Glomerular visceral epithelial cell (primary cell): ENCODE measurements around the gene ARFGAP3.

Experiments
- DNase-seq: peaks from one replicate; pipeline ENCODE4 v3.0.0-alpha.2; 2016; ENCODE audit errors: extremely low spot score

ARFGAP3 gene

GRCh38 chr22:42820045-42820763 lies 36.9 kb downstream of the ARFGAP3 start:
- peak; percentile 43 for DNase-seq

- no peak for DNase-seq
Measured at GRCh38 chr22:42819412-42820044, 37.5 kb downstream of the ARFGAP3 start.

GRCh38 chr22:42817556-42817955 lies 39.5 kb downstream of the ARFGAP3 start:
- DNase-seq: no peak

GRCh38 chr22:42816336-42816735 lies 40.7 kb downstream of the ARFGAP3 start:
- no peak for DNase-seq

- no peak for DNase-seq
Measured at GRCh38 chr22:42814616-42815015, 42.5 kb downstream of the ARFGAP3 start.

- DNase-seq: no peak
Measured at GRCh38 chr22:42814215-42814614, 42.9 kb downstream of the ARFGAP3 start.

GRCh38 chr22:42813501-42813900 lies 43.6 kb downstream of the ARFGAP3 start:
- DNase-seq: no peak

- DNase-seq: no peak
Measured at GRCh38 chr22:42811459-42811858, 45.6 kb downstream of the ARFGAP3 start.

- DNase-seq: no peak
Measured at GRCh38 chr22:42808521-42808920, 48.6 kb downstream of the ARFGAP3 start.

GRCh38 chr22:42807185-42807584 lies 49.9 kb downstream of the ARFGAP3 start:
- no peak for DNase-seq

- peak; percentile 28 for DNase-seq
Measured at GRCh38 chr22:42805998-42806830, 50.9 kb downstream of the ARFGAP3 start.

- peak; percentile 23 for DNase-seq
Measured at GRCh38 chr22:42805016-42805997, 51.8 kb downstream of the ARFGAP3 start.

GRCh38 chr22:42803389-42803788 lies 53.7 kb downstream of the ARFGAP3 start:
- no peak for DNase-seq

- no peak for DNase-seq
Measured at GRCh38 chr22:42801252-42802080, 55.6 kb downstream of the ARFGAP3 start.

- no peak for DNase-seq
Measured at GRCh38 chr22:42800451-42801251, 56.4 kb downstream of the ARFGAP3 start.

GRCh38 chr22:42799461-42800405 lies 57.3 kb downstream of the ARFGAP3 start:
- peak; percentile 7 for DNase-seq

GRCh38 chr22:42799061-42799460 lies 58.0 kb downstream of the ARFGAP3 start:
- DNase-seq: no peak

- no peak for DNase-seq
Measured at GRCh38 chr22:42797011-42797410, 60.1 kb downstream of the ARFGAP3 start.

- no peak for DNase-seq
Measured at GRCh38 chr22:42796081-42796480, 61.0 kb downstream of the ARFGAP3 start.
